ENCODE data around the gene ZNF549.

DNA sequence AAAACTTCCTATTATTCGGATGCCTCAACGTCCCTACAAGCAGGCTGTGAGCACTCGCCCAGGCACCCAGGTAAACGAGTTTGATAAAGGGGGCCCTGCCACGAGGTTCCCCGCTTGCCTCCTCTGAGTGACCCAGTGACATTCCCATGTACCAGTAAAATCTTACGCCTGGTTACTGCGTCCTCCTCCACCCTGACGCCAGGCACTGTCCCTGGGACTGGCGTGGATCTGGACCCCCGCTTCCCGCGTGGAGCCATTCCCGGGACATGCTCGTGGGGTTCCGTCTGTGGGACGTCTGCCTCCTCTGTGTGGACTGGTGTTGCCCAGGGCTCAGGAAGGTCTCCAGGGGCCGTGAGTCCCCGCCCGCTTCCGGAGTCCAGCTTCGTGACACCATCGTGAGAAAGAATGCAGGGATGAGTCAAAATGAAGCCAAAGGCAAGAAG lies 32.9 kb downstream of the ZNF549 start:
- TF ChIP-seq, protein P1, sequence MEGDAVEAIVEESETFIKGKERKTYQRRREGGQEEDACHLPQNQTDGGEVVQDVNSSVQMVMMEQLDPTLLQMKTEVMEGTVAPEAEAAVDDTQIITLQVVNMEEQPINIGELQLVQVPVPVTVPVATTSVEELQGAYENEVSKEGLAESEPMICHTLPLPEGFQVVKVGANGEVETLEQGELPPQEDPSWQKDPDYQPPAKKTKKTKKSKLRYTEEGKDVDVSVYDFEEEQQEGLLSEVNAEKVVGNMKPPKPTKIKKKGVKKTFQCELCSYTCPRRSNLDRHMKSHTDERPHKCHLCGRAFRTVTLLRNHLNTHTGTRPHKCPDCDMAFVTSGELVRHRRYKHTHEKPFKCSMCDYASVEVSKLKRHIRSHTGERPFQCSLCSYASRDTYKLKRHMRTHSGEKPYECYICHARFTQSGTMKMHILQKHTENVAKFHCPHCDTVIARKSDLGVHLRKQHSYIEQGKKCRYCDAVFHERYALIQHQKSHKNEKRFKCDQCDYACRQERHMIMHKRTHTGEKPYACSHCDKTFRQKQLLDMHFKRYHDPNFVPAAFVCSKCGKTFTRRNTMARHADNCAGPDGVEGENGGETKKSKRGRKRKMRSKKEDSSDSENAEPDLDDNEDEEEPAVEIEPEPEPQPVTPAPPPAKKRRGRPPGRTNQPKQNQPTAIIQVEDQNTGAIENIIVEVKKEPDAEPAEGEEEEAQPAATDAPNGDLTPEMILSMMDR (conservative IDR thresholded peaks at IDR 0.05; ENCODE audit: low read depth, low read length): no peak
- TF ChIP-seq EZH2phosphoT487 (IDR thresholded peaks at IDR 0.05; ENCODE audit: borderline replicate concordance, low read length): no peak
